H9 (cell line): ENCODE results near the gene SKOR2. TPM values are rescaled to one million over a fixed set of nuclear protein-coding genes. Genes with fewer than 3 reads are reported as not detected.

ENCODE experiments used
- DNase-seq: peaks from one replicate; pipeline ENCODE4 v3.0.0-alpha.2; 2017
- H2AFZ ChIP-seq: one replicate; pipeline ENCODE4 v1.6.1; 2013; ENCODE audit warnings: mild to moderate bottlenecking, low read length, control low read depth, moderate library complexity
- H2AK5ac ChIP-seq: 2 replicates; pipeline ENCODE4 v1.6.1; 2013; ENCODE audit warnings: low read length, control low read depth, mixed read lengths; ENCODE audit not compliant: insufficient read length
- H2BK120ac ChIP-seq: one replicate; pipeline ENCODE4 v1.6.1; 2013; ENCODE audit warnings: low read depth, mild to moderate bottlenecking, low read length, control low read depth, inconsistent platforms; ENCODE audit not compliant: poor library complexity, severe bottlenecking
- H2BK12ac ChIP-seq: 2 replicates; pipeline ENCODE4 v1.6.1; 2013; ENCODE audit warnings: low read length, control low read depth, mixed read lengths, low read depth; ENCODE audit not compliant: insufficient read length
- H2BK15ac ChIP-seq: 2 replicates; pipeline ENCODE4 v1.6.1; 2013; ENCODE audit warnings: low read depth, low read length, control low read depth
- H2BK20ac ChIP-seq: one replicate; pipeline ENCODE4 v1.6.1; 2013; ENCODE audit warnings: low read depth, mild to moderate bottlenecking, low read length, control low read depth, inconsistent platforms; ENCODE audit not compliant: poor library complexity, severe bottlenecking
- H2BK5ac ChIP-seq: 2 replicates; pipeline ENCODE4 v1.6.1; 2013; ENCODE audit warnings: low read length, control low read depth, mixed read lengths; ENCODE audit not compliant: insufficient read length
- H3K14ac ChIP-seq: 2 replicates; pipeline ENCODE4 v1.6.1; 2013; ENCODE audit warnings: low read length, control low read depth; ENCODE audit not compliant: insufficient read depth
- H3K18ac ChIP-seq: 2 replicates; pipeline ENCODE4 v1.6.1; 2013; ENCODE audit warnings: low read depth, mild to moderate bottlenecking, mixed read lengths, low read length, control low read depth; ENCODE audit not compliant: insufficient read length
- H3K23ac ChIP-seq: 2 replicates; pipeline ENCODE4 v1.6.1; 2013; ENCODE audit warnings: low read length, control low read depth, mixed read lengths, low read depth; ENCODE audit not compliant: insufficient read length
- H3K23me2 ChIP-seq: 2 replicates; pipeline ENCODE4 v1.6.1; 2013; ENCODE audit warnings: low read depth, mild to moderate bottlenecking, mixed read lengths, low read length, control low read depth; ENCODE audit not compliant: insufficient read length, poor library complexity, severe bottlenecking
- H3K27ac ChIP-seq: 2 replicates; pipeline ENCODE4 v1.5.1; 2013; ENCODE audit warnings: low read length, control low read depth, mixed read lengths, low read depth; ENCODE audit not compliant: insufficient read length
- H3K27me3 ChIP-seq: 2 replicates; pipeline ENCODE4 v1.6.1; 2013; ENCODE audit warnings: low read length, control low read depth, inconsistent platforms; ENCODE audit not compliant: insufficient read depth
- H3K4ac ChIP-seq: 2 replicates; pipeline ENCODE4 v1.6.1; 2013; ENCODE audit warnings: low read depth, mild to moderate bottlenecking, control low read depth, inconsistent platforms, low read length, moderate library complexity
- H3K4me1 ChIP-seq: 2 replicates; pipeline ENCODE4 v1.6.1; 2013; ENCODE audit warnings: low read length, control low read depth, inconsistent platforms; ENCODE audit not compliant: insufficient read depth
- H3K4me2 ChIP-seq: 2 replicates; pipeline ENCODE4 v1.6.1; 2013; ENCODE audit warnings: low read length, control low read depth, mixed read lengths; ENCODE audit not compliant: insufficient read length, insufficient read depth
- H3K56ac ChIP-seq: 2 replicates; pipeline ENCODE4 v1.6.1; 2013; ENCODE audit warnings: low read depth, mild to moderate bottlenecking, mixed read lengths, low read length, control low read depth; ENCODE audit not compliant: insufficient read length
- H3K79me1 ChIP-seq: 2 replicates; pipeline ENCODE4 v1.6.1; 2013; ENCODE audit warnings: low read depth, mild to moderate bottlenecking, moderate library complexity, low read length, control low read depth, inconsistent platforms; ENCODE audit not compliant: insufficient read depth, poor library complexity, severe bottlenecking
- H3K79me2 ChIP-seq: 2 replicates; pipeline ENCODE4 v1.6.1; 2013; ENCODE audit warnings: low read length, control low read depth, inconsistent platforms; ENCODE audit not compliant: insufficient read depth
- H3K9ac ChIP-seq: 2 replicates; pipeline ENCODE4 v1.6.1; 2013; ENCODE audit warnings: low read length, control low read depth, mixed read lengths; ENCODE audit not compliant: insufficient read length; ENCODE audit errors: extremely low read depth
- H3K9me3 ChIP-seq: one replicate; pipeline ENCODE4 v1.6.1; 2013; ENCODE audit warnings: low read depth, low read length, inconsistent platforms; ENCODE audit not compliant: control insufficient read depth
- H3T11ph ChIP-seq: one replicate; pipeline ENCODE4 v1.6.1; 2013; ENCODE audit warnings: mild to moderate bottlenecking, low read length, control low read depth, inconsistent platforms
- H4K20me1 ChIP-seq: one replicate; pipeline ENCODE4 v1.6.1; 2013; ENCODE audit not compliant: control insufficient read depth, insufficient read length, insufficient read depth
- H4K5ac ChIP-seq: 2 replicates; pipeline ENCODE4 v1.6.1; 2013; ENCODE audit warnings: low read depth, mild to moderate bottlenecking, mixed read lengths, low read length, control low read depth; ENCODE audit not compliant: insufficient read length
- H4K8ac ChIP-seq: replicated peaks from 2 replicates; pipeline ENCODE4 v1.6.1; 2013; ENCODE audit warnings: low read length, control low read depth, mixed read lengths, low read depth; ENCODE audit not compliant: insufficient read length
- H4K91ac ChIP-seq: 2 replicates; pipeline ENCODE4 v1.6.1; 2013; ENCODE audit warnings: low read depth, mild to moderate bottlenecking, moderate library complexity, mixed read lengths, low read length, control low read depth; ENCODE audit not compliant: insufficient read length
- H3K27ac Mint-ChIP-seq, 3 experiments: 2 replicates in 2 of 3; 3 replicates in 1 of 3; pipeline ENCODE4 v1.8.0; 2020 to 2021; ENCODE audit warnings: mixed read lengths in 3 of 3, mild to moderate bottlenecking in 1 of 3, moderate library complexity in 1 of 3
- H3K27me3 Mint-ChIP-seq: 2 replicates; pipeline ENCODE4 v1.8.0; 2021; ENCODE audit warnings: low read depth, mild to moderate bottlenecking, moderate library complexity, mixed read lengths
- H3K36me3 Mint-ChIP-seq, 3 experiments: 2 replicates in 2 of 3; 3 replicates in 1 of 3; pipeline ENCODE4 v1.8.0; 2020 to 2021; ENCODE audit warnings: low read depth in 3 of 3, mixed read lengths in 3 of 3; ENCODE audit not compliant: insufficient read depth in 1 of 3
- H3K4me1 Mint-ChIP-seq, 2 experiments: 2 replicates each; pipeline ENCODE4 v1.8.0; 2020; ENCODE audit warnings: mixed read lengths in 2 of 2
- H3K4me3 Mint-ChIP-seq, 2 experiments: 2 replicates in 1 of 2; 3 replicates in 1 of 2; pipeline ENCODE4 v1.8.0; 2020 to 2021; ENCODE audit warnings: mild to moderate bottlenecking in 2 of 2, mixed read lengths in 2 of 2, moderate library complexity in 1 of 2
- H3K9me3 Mint-ChIP-seq, 2 experiments: 2 replicates in 1 of 2; 3 replicates in 1 of 2; pipeline ENCODE4 v1.8.0; 2020; ENCODE audit warnings: mild to moderate bottlenecking in 2 of 2, mixed read lengths in 2 of 2, moderate library complexity in 1 of 2
- CTCF ChIP-seq: fragments of 200-600 bp; sonication (generic); conservative IDR thresholded peaks from 3 replicates; pipeline ENCODE4 v1.8.0; 2021; ENCODE audit warnings: antibody characterized with exemption, mild to moderate bottlenecking
- WGBS: extraction: QIAGEN DNeasy Blood & Tissue Kit; methylation state at CpG from one replicate; pipeline ENCODE4 v1.1.7; 2013; ENCODE audit warnings: missing lambda C conversion rate, low lambda C conversion rate, mixed read lengths; ENCODE audit not compliant: insufficient read length; ENCODE audit errors: extremely low coverage; 5-methylcytosine and 5-hydroxymethylcytosine counted together
- total RNA-seq: library from RNA; stranded (reverse); gene quantifications from 2 replicates; pipeline ENCODE4 v1.2.1, GENCODE V29; 2021

Gene SKOR2
- total RNA-seq, 1 experiment from 2014 or later: 0.24 TPM

DNA sequence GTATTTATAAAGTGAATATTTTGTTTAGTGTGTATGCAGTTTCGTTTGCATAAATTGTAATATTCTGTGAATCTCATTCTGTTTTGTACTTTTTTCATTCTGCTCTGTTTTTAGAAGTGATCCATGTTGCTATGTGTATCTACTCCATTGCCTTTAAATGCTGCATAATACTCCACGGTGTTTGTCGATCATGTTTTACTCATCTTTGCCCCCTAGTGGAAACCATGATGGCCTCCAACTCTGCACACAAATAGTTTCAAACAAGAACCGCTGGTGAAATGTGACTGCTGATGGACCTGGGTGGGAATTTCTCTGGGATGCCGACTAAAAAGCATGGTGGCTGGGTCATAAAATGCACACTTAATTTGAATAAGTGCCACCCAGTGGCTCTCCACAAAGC lies 32.0 kb upstream of the SKOR2 start:
- Mint-ChIP-seq H3K9me3 (no peaks in the 10 kb centered on the region), H3K4me3 (no peak overlapping the region), H3K27ac (no peak overlapping the region), H3K27me3 (peaks cover 10% of the 10 kb centered on the region), H3K4me1 (peaks cover 0 to 10% of the 10 kb centered on the region in 2 experiments; a peak in 2 of 4 replicates), H3K36me3 (no peaks in the 10 kb centered on the region)
- H3K4me2 ChIP-seq: no peak overlapping the region
- H3K4me1 ChIP-seq: no peaks in the 10 kb centered on the region; the same call in 1 of the 2 replicates
- no peak overlapping the region for H3K4ac ChIP-seq
- H2BK12ac ChIP-seq: no peak overlapping the region
- H3T11ph ChIP-seq: no peak overlapping the region
- H3K23ac ChIP-seq: no peak overlapping the region
- H3K9ac ChIP-seq: no peak overlapping the region
- H3K18ac ChIP-seq: no peak overlapping the region
- H2BK5ac ChIP-seq: no peak overlapping the region
- no peaks in the 10 kb centered on the region for H3K79me2 ChIP-seq
- H3K14ac ChIP-seq: no peak overlapping the region
- no peak overlapping the region for H2AK5ac ChIP-seq
- no peak overlapping the region for H4K8ac ChIP-seq
- WGBS: no CpG with 5 or more reads among the region's 5 CpGs
- H3K27me3 ChIP-seq: no peaks in the 10 kb centered on the region
- H2BK20ac ChIP-seq: no peak overlapping the region
- H3K9me3 ChIP-seq: no peaks in the 10 kb centered on the region
- peaks cover 2% of the 10 kb centered on the region for H4K20me1 ChIP-seq
- no peak overlapping the region for H4K5ac ChIP-seq
- no peak overlapping the region for H2AFZ ChIP-seq
- H3K56ac ChIP-seq: no peak overlapping the region
- peak; percentile 77 for TF ChIP-seq CTCF
- no peak overlapping the region for H4K91ac ChIP-seq
- no peak overlapping the region for H3K27ac ChIP-seq
- no peak overlapping the region for H2BK15ac ChIP-seq
- no peaks in the 10 kb centered on the region for H3K23me2 ChIP-seq
- H3K79me1 ChIP-seq: no peaks in the 10 kb centered on the region
- peak; percentile 34 for DNase-seq
- H2BK120ac ChIP-seq: no peak overlapping the region
